Measurements from ENCODE around the gene TFCP2.

The TFCP2 gene

GRCh38 chr12:51171884-51172514 lies 936 bp downstream of the TFCP2 start:
- no peak overlapping the region for H3K27ac ChIP-seq
- TF ChIP-seq, protein P1, sequence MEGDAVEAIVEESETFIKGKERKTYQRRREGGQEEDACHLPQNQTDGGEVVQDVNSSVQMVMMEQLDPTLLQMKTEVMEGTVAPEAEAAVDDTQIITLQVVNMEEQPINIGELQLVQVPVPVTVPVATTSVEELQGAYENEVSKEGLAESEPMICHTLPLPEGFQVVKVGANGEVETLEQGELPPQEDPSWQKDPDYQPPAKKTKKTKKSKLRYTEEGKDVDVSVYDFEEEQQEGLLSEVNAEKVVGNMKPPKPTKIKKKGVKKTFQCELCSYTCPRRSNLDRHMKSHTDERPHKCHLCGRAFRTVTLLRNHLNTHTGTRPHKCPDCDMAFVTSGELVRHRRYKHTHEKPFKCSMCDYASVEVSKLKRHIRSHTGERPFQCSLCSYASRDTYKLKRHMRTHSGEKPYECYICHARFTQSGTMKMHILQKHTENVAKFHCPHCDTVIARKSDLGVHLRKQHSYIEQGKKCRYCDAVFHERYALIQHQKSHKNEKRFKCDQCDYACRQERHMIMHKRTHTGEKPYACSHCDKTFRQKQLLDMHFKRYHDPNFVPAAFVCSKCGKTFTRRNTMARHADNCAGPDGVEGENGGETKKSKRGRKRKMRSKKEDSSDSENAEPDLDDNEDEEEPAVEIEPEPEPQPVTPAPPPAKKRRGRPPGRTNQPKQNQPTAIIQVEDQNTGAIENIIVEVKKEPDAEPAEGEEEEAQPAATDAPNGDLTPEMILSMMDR (IDR thresholded peaks at IDR 0.05) = no peak

DNA sequence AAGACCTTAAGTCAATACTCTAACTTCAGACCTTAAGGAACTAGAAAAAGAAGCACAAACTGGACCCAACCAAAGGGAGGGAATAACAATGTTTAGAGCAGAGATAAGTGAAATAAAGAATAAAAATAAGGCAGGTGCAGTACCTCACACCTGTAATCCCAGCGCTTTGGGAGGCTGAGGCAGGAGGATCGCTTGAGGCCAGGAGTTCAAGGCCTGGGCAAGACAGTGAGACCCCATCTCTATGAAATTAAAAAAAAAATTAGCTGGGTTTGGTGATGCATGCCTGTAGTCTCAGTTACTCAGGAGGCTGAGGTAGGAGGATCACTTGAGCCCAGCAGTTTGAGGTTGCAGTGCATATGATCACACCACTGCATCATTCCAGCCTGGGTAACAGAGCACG lies 9.1 kb downstream of the TFCP2 start:
- TF ChIP-seq, protein P1 (IDR thresholded peaks at IDR 0.05) = no peak
- no peak for TF ChIP-seq ZFX (IDR thresholded peaks at IDR 0.05; ENCODE audit: borderline replicate concordance)
- no peak overlapping the region for H3K27ac ChIP-seq

DNA sequence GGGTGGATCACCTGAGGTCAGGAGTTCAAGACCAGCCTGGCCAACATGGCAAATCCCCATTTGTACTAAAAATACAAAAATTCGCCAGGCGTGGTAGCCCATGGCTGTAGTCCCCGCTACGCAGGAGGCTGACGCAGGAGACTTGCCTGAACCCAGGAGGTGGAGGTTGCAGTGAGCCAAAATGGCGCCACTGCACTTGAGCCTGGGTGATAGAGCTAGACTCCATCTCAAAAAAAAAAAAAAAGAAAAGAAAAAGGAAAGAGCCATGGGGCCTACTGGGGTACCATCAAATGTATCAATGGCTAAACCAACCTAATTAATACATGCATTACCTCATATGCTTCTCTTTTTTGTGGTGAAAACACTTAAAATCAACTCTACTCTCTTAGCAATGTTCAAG lies 10.7 kb downstream of the TFCP2 start:
- no peak for TF ChIP-seq ZFX (IDR thresholded peaks at IDR 0.05; ENCODE audit: borderline replicate concordance)
- TF ChIP-seq, protein P1 (IDR thresholded peaks at IDR 0.05) = no peak
- H3K27ac ChIP-seq = no peak overlapping the region

GRCh38 chr12:51160814-51161459 lies 12.0 kb downstream of the TFCP2 start:
- no peak overlapping the region for H3K27ac ChIP-seq
- TF ChIP-seq ZFX (IDR thresholded peaks at IDR 0.05; ENCODE audit: borderline replicate concordance) = no peak
- TF ChIP-seq, protein P1 (IDR thresholded peaks at IDR 0.05) = no peak

- H3K27ac ChIP-seq = no peak overlapping the region
- TF ChIP-seq, protein P1 (IDR thresholded peaks at IDR 0.05) = no peak
- TF ChIP-seq ZFX (IDR thresholded peaks at IDR 0.05; ENCODE audit: borderline replicate concordance) = no peak
These were observed 16.6 kb downstream of the TFCP2 start for GRCh38 chr12:51156245-51156765.

GRCh38 chr12:51152953-51153352 lies 20.0 kb downstream of the TFCP2 start:
- TF ChIP-seq, protein P1 (IDR thresholded peaks at IDR 0.05) = no peak
- no peak for TF ChIP-seq ZFX (IDR thresholded peaks at IDR 0.05; ENCODE audit: borderline replicate concordance)
- no peak overlapping the region for H3K27ac ChIP-seq

DNA sequence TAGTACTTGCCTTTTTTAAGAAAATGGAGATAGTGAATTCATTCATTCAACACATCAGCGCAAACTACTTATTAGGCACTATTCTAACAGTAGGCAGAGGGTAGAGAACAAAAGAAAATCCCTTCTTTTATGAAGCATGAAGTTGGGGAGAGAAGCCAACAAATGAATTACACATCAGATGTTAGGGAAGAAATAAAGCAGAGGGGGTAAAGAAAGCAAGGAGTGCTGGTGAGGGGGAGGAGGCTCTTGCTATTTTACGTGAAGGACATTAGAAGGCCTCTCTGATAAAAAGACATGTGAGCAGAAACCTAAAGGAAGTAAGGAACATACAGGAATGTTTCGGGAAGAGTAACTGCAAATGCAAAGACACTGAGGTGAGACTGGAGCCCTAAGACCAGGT lies 22.2 kb downstream of the TFCP2 start:
- TF ChIP-seq, protein P1 (IDR thresholded peaks at IDR 0.05) = no peak
- TF ChIP-seq ZFX (IDR thresholded peaks at IDR 0.05; ENCODE audit: borderline replicate concordance) = no peak
- H3K27ac ChIP-seq = no peak overlapping the region
